Dedifferentiated amniotic fluid mesenchymal stem cell (primary cell): ENCODE data around the gene PRR4.

Experiments
- DNase-seq: peaks from one replicate; pipeline ENCODE4 v3.0.0-alpha.2; 2016; ENCODE audit errors: extremely low spot score

Gene PRR4

GRCh38 chr12:10849425-10849878 lies at the start of gene PRR4:
Gene PRR4, minus strand, starts transcription at chr12:10849475. Its CDS starts 38 bp downstream, at chr12:10849437.
- no peak for DNase-seq

GRCh38 chr12:10896854-10897253 lies 47.6 kb upstream of the PRR4 start:
- no peak for DNase-seq

DNA sequence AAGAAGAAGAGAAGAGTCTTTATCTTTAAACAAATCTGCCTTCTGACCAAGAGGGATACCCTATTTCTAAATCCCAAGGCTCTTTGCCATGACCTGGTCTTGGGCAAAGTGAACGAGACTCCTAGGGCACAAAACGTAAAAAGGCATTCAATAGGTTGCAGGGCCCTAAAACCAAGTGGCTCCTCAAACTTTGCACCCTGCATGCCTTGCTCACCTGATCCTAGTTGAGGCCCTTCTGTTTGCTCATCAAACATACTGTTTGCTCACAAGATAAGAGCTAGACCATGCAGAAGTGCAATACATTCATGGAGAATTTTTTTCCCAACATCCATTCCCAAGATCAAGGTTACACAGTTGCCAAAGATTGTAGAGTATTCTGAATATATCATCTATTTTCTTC lies 42.7 kb upstream of the PRR4 start:
- DNase-seq, result no peak

GRCh38 chr12:10889226-10889625 lies 40.0 kb upstream of the PRR4 start:
- DNase-seq, result no peak

DNA sequence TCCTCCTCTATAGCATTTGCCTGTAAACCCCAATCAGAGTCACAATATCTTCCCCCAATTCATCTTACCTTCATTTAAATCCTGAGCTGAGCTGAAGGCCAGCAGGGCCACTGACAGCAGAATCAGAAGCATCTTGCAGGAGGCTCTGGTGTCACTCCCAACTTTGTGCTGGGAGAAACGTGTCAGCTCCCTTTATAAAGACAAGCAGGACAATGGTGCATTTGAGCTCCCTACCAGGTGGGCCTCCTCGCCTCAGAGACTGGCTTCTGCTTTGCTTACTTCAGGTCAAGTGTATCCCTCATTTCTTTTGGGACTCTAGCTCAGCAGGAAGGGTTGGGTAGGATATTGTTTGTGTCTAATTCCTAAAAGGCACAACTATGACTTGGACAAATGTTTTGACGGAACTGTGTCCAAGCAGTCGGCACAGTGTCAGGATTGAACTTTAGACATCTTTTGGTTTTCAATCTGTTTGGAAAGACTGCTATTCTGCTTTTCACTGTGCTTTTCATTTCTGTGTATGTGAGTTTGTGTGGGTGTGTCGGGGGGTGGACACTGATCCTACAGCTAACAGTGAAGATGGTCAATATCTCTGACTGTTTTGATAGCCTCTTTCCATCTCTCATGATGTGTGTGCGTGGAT lies 34.9 kb upstream of the PRR4 start, which contains the start of gene PRH1:
Gene PRH1 (minus strand): TSS at position 170 of the 640 bp plus-strand sequence. CDS start 38 bp downstream, at position 132.
- no peak for DNase-seq

GRCh38 chr12:10873378-10873777 lies 24.1 kb upstream of the PRR4 start:
- DNase-seq, result no peak

- DNase-seq, result no peak
These were observed 18.1 kb upstream of the PRR4 start for GRCh38 chr12:10867381-10867780.

DNA sequence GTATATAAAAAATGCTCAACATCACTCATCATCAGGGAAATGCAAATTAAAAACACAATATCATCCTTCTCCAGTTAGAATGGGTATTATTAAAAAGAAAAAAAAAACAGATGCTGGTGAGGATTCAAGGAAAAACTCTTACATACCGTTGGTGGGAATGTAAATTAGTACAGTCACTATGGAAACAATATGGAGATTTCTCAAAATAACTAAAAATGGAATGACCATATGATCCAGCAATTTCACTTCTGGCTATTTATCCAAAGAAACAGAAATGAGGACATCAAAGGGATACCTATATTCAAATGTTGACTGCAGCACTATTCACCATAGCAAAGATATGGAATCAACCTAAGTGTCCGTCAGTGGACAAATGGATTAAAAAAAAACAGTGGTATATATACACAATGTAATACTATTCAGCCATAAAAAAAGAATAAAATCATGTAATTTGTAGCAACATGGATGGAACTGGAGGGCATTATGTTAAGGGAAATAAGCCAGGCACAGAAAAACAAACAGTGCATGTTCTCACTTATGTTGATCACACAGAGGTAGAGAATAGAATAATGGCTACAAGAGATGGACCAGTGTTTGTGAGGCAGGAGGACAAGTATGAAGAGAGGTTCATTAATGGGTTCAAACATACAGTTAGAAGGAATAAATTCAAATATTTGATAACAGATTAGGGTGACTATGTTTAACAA lies 14.4 kb upstream of the PRR4 start:
- no peak for DNase-seq

GRCh38 chr12:10861366-10861765 lies 12.1 kb upstream of the PRR4 start:
- no peak for DNase-seq

- no peak for DNase-seq
These were observed 6.5 kb upstream of the PRR4 start for GRCh38 chr12:10855807-10856206.

GRCh38 chr12:10853776-10854175 lies 4.5 kb upstream of the PRR4 start:
- no peak for DNase-seq

- no peak for DNase-seq
These were observed 2.1 kb upstream of the PRR4 start for GRCh38 chr12:10851243-10851858.

- no peak for DNase-seq
These were observed 1.5 kb downstream of the PRR4 start for GRCh38 chr12:10847744-10848143.

GRCh38 chr12:10842862-10843261 lies 6.4 kb downstream of the PRR4 start:
- no peak for DNase-seq

DNA sequence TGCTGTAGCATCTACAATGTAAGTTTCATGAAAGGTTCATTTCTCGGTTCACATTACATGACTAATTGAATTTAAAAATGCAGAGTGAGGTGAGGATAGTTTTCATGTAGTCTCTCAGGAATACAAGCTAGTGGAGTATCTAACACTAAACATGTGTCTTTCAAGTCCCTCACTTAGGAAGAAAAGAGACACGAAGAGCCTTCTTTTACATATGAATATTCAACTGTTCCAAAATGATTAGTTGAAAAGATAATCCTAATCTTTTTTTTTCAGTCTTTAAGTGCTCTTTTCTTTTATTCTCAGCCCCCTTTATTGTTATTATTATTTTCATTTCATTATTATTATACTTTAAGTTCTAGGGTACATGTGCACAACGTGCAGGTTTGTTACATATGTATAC lies 10.8 kb downstream of the PRR4 start:
- no peak for DNase-seq

DNA sequence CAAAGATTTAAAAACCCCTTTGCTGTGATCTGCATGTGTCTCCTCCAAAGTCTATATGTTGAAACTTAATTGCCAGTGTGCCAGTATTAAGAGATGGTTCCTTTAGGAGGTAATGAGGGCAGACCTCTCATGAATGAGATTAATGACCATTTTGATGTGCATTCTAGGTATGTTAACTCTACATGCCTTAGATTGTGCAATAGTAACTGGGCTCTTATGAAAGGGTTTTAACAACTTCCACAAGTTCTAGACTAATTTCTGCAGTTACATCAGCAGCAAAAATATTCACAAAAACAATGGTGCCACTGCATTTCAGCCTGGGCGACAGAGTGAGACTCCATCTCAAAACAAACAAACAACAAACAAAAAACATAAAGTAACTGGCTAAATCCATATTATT lies 19.3 kb downstream of the PRR4 start:
- DNase-seq, result no peak

DNA sequence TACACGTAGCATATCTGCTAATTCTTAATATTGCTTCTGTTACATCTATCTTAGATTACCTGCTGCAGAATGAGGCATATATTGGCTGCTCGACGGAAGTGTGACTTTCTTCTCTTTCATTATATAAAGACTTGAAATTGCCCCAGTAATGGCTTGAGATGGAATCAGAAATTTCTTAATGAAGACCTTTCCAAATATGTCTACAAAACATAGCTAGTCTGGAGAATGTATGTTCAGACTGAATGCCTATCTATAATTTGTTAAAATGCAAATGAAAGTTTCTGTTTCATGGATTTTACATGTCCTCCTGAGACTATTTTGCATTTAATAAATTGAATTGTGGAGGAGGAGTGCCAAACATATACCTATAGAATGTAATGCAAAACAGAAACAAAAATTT lies 23.0 kb downstream of the PRR4 start, which contains the start of gene TAS2R10:
Gene TAS2R10 (minus strand): TSS at position 101 of the 400 bp plus-strand sequence. CDS start 89 bp downstream, at position 12.
- no peak for DNase-seq

DNA sequence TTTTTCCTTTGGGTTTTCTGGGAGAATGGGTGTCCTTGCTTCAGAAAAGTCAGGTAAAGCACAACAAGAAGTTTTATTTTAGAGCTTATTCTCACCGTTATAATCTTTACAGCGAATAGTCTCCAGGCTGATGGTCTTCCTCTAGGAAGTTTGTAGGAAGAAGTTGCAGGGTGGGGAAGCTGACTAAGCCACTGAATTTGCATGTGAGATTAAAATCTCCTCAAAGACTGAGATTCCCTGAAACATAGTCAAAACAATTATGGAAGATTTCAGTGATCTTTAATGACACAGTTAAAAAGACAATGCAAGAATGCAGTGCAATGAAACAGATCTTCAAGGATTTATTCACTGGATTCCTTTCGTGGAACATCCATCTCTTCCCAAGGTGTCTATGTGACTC lies 24.3 kb downstream of the PRR4 start:
- DNase-seq, result no peak

DNA sequence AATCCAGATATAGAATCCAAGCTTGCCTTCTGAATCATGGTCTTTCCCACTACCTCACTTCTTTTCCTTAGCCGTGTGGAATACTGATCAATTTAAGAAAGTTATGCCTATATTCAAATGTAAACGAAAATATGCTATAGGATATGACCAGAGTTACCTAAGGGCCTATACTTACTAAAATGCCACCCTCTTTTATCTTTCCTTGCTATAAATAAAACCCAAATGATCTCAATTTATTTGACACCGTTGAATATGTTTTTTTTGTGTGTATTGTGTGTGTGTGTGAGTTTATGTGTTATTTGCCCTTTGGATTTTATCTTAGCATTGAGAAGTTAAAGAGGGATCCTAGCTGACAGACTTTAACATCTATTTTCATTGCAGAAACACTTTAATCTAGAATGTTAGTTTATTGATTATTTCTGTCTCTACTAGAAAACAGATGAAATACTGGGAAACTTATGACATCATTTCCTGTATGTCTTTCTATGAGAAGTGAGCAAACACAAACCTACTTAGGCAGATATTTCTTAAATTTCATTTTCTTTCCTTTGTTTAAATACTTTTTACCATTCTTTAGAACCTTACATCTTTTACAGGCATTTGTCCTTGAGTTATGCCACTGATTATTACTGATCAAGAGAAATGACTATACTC lies 37.3 kb downstream of the PRR4 start:
- DNase-seq, result no peak

- DNase-seq, result no peak
These were observed 39.2 kb downstream of the PRR4 start, which contains the start of gene TAS2R9 for GRCh38 chr12:10810068-10810467. Gene TAS2R9, minus strand, starts transcription at chr12:10810168. Its CDS starts 93 bp downstream, at chr12:10810075.

GRCh38 chr12:10807186-10807585 lies 42.1 kb downstream of the PRR4 start, which contains the start of gene TAS2R8:
Gene TAS2R8, minus strand, starts transcription at chr12:10807286. Its CDS starts 306 bp downstream, at chr12:10806980.
- DNase-seq, result no peak

DNA sequence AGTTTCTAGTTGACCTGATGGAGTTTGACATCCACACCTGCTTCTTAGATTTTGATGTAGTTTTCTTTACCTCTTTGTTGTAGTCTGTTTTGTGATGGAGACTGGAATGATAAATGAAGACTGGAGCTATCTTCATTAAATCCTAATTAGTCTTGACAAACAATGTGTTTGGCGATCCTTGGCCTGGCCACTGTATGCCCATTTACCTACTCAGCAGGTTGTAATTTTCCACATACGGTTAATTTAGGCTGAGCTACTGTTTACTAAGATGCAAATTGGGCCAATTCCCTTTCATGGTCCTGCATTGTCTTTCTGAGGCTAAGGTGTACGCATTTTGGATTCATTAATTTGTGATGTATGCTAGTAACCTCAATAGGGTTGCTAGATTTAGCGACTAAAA lies 46.7 kb downstream of the PRR4 start, which contains the start of gene TAS2R7:
Gene TAS2R7 (minus strand): TSS at position 41 of the 400 bp plus-strand sequence. CDS start 57 bp downstream, outside the sequence.
- DNase-seq, result no peak
